ENCODE measurements around the gene CPZ.
"Not testable (repeated sequence)": the region's sequence is repeated elsewhere in the genome, so short reads cannot be mapped to it uniquely, and the experiment has no call there.

Gene CPZ

GRCh38 chr4:8557151-8558076 lies 35.2 kb upstream of the CPZ start:
- no peak for DNase-seq (ENCODE audit: low read depth)

- DNase-seq (ENCODE audit: low read depth) = no peak
Measured at GRCh38 chr4:8558080-8558960, 34.2 kb upstream of the CPZ start.

DNA sequence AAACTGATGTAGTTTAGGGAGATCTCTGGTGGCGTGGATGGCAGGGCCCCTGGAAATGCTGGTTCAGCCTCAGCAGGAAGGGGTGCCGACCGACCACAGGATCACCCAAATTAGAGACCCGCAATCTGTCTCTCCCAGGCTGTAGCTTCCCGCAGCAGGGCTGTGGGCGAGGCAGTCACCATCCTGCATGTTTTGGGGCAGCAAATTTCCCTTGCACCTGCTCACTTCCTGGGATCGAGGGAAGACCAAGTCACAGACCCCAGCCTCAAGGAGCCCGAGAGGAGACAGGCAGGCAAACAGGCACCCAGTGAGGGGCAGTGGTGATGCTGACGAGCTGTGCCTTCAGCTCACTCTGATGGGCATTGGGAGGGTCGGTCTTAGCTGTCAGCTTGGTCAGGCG lies 33.6 kb upstream of the CPZ start:
- no peak for DNase-seq (ENCODE audit: low read depth)

DNA sequence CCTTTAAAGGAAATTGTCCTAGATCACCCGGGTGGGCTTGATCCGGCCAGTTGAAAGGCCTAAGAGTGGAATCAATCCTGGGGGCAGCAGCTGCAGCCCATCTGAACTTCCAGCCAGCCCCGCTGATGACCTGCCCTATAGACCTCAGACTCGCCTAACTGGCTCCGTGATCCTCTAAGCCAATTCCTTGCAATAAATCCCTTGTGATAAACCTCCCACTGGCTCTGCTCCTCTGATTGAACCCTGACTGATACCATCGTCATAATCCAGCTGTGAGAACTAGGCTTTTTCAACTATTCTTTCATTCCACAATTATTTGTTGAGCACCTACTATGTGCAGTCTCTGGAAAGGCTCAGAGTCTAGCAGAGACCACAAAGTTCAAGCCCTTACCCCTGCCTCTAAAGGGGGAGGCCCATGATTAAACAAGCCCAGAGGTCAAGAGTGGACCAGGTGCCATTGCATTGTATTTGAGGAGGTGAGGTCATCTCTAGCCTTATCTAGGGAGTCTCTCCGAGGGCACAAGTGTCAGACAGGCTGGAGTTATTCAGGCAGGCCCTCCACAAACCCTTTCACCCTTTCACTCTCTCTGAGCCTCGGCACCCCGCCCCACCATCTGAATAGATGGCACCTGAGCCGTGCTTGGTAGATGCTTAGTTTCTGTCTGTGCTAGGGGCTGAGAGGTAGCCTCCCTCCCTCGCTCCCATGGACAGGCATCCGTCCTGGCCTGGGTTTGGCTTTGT lies 32.9 kb upstream of the CPZ start:
- DNase-seq (ENCODE audit: low read depth) = no peak

DNA sequence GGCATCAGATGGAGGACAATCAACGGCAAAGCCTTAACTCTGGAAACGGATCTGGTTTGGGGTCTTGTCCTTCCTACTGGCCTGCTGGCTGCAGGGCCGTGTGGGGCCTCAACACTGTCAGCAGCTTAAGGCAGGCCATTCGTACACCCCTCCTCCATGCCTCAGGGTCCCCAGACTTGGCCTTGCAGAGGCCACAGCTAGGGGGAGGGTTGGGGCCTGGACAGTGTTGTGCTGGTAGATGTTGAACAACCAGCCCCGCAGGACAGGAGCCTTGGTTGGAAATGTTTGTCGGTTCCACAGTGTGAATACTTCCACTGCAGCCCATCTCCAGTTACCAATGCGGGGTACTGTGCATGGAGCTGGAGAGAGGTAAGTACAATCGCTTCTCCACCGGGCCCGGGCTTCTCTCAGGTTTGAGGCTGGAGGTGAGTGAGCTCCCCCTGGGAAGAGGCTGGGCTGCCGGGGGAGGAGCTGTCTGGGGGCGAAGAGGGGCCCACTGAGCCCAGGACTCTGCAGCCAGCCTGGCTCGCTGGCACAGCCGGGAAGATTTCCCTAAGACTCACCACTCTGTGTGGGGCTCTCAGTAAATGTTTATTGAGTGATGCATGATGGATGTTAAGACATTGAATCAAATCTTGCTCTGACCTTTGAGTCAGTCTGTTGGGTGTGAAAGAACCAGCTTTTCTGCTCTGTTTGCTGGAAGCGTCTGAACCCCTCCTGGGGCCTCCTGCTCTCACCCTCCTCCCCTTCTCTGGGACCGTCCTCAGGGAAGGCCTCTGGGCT lies 32.1 kb upstream of the CPZ start:
- DNase-seq (ENCODE audit: low read depth) = no peak

DNA sequence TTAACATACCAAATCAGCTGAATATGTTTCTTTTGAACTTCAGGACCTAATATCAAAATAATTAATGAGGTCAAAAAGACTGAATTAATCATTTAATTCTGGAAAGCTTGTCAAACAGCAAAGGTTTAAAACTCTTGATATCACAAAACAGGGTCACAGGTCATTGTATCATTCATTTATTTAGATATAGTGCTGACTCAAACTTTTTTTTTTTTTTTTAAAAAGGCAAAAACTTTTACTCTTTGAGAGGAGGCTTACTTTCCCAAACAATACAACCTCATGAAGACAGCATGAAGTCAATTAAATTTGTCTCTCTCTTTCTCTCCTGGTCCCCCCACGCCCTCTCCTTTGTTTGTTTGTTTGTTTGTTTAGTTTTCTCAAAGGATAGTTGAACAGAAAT lies 28.0 kb upstream of the CPZ start:
- DNase-seq (ENCODE audit: low read depth) = no peak

DNA sequence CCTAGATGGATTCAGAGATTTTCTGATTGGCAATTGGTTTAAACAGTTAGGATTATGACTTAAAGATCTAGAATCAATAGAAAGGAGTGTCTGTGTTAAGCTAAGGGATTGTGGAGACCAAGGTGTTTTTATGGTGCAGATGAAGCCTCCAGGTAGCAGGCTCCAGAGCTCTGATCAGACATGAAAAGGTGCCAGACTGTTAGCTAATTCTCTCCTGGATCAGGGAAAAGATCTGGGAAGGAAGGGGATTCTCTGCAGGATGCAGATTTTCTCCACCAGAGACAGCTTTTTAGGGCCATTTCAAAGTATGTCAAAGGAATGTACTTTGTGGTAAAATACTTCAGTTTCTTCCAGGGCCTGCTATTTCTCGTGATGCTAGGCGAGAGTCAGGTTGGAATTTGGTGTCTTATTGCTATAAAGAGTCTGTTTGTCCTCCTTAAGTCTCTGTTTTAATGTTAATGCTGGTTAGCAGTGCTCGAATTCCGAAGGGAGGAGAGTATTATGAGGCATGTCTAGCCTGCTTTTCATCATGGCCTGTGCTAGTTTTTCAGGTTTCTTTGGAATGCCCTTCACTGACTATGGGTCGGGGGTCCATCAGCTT lies 24.4 kb upstream of the CPZ start:
- no peak for DNase-seq (ENCODE audit: low read depth)

DNA sequence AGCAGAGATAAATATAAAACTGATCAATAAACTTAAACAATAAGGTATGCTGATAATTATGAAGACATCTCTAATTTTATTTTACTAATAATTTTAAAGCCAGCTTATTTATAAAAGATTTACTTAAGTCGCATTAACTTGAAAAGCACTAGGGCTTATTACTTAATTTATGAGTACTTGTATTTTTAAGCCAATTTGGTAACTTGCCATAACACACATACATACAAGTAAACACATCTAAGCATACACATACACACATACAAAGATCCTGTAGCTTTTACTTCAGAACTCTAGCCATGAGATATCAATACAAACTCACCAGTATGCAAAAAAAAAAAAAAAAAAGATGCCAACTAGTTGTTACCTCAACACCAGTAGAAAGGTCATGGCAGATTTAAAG lies 22.4 kb upstream of the CPZ start:
- no peak for DNase-seq (ENCODE audit: low read depth)

GRCh38 chr4:8571702-8572685 lies 20.6 kb upstream of the CPZ start:
- DNase-seq (ENCODE audit: low read depth) = no peak

DNA sequence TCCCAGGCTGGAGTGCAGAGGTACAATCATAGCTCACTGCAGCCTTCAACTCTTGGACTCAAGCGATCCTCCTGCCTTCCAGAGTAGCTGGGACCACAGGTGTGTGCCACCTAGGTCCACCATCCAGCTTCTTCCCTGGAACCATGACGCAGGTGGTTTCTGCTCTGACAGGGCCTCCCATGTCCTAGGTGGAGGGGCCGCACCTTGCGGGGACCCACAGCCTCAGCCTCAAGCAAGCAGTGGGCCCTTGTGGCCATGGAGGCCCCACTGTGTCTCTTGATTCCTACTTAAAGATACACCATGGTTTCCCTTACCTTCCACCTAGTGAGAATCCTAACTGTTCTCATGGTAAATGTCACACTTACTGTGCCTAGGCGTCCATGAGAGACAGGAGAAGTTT lies 19.3 kb upstream of the CPZ start:
- no peak for DNase-seq (ENCODE audit: low read depth)

DNA sequence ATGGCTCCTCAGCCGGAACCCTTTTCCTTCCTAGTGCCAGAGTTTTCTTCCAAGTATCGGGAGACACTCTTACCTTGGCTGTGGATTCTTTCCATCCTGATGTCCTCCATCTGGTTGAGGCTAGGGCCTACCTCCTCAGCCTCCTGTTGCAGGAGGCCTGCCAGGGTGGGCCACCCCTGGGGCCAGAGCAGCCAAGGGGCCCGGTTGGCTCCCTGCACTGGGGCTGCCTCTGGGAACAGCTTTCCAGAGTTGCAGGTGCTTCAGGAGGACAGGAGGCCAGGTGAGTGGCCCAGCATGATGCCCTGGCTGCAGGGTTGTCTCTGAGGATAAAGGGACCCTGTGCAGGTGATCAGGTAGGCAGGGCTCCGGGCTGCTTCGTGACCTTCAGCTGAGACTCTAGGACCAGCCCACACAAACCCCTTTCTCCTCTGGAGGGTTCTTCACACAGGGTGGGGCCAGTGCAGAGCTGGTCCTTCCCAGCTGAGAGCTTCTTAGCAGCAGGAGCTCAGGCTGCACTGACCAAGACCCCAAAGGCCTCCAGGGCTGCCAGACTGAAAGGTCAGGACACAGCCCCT lies 17.7 kb upstream of the CPZ start:
- DNase-seq (ENCODE audit: low read depth) = no peak

DNA sequence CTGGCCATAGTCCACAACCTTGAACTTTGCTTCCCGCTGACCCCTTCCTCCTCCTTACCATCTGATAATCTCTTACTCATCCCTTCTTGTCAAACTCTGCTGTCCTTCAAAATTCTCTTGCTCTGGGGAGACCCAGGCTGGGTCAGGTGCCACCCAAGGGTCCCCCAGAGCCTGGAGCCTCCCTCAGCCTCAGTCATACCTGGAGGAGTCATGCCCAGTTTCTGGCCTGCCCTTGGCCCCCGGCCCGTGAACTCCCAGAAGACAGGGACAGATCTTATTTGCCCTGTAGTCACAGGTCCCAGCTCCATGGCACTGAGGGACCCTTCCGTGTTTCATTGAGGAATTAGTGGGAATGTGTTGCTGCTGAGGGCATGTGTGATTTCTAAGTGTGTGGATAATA lies 17.1 kb upstream of the CPZ start:
- DNase-seq (ENCODE audit: low read depth) = no peak

DNA sequence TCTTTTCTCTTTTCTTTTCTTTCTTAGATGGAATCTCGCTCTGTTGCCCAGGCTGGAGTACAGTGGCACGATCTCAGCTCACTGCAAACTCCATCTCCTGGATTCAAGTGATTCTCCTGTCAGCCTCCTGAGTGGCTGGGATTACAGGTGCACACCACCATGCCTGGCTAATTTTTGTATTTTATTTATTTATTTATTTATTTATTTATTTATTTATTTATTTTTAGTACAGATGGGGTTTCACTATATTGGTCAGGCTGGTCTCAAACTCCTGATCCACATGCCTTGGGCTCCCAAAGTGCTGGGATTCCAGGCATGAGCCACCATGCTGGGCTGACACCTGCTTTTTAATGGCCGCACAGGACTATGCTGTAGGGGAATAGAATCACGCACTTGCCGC lies 16.0 kb upstream of the CPZ start:
- not testable (repeated sequence) for DNase-seq (ENCODE audit: low read depth)

GRCh38 chr4:8577046-8577445 lies 15.5 kb upstream of the CPZ start:
- no peak for DNase-seq (ENCODE audit: low read depth)

GRCh38 chr4:8577972-8578371 lies 14.6 kb upstream of the CPZ start:
- no peak for DNase-seq (ENCODE audit: low read depth)

DNA sequence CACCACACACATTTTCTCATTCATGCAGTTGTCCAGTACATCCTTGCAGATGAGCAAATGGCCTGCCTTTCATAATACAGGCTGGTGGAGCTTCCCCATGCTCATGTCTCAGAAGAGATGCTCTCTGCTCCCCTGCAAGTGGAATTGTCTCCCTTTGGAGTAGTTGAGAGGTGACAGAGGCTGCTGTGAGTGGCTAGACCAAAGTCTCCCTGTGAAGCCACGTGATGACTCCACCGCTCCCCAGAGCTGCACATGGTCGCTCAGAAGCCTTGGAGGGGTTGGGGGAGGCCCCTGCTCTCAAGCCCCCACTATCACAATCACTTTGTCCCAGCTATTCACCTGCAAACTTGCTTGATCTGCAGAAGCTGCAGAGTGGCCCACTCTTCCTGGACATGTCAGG lies 13.8 kb upstream of the CPZ start:
- no peak for DNase-seq (ENCODE audit: low read depth)

DNA sequence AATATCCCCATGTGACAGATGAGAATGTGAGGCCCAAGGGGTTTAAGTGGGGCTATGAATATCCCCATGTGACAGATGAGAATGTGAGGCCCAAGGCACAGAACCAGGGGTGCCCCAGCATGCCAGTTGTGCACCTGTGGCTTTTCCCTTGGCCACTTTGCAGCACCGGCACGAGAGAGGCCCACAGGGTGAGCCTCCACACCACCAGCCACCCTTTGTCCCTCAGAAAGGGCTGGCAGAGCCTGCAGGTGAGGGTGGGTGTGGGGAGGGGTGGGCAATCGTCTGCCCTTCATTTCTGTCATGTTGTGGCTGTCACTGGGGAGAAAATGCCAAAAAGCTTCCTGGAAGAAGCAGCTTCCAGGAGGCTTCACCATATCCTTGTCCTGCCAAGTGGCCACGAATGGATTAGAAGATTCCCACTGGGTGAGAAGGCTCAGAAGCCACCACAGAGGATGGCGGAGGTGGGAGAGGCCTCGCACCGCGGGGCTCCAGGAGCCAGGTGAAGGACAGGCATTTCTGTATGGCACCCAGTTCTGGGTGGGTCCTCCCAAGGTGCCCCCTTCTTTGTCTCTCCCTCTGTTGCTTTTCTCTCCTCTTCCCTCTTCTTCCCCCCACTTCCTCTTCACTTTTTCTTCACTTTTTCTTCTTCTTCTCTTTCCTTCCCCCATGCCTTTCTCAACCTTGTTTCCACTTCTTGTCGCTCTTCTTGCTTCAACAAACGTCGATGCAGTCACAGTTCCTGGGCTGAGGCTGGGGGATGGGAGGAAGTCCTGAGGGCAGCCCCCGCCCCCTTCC lies 12.8 kb upstream of the CPZ start:
- DNase-seq (ENCODE audit: low read depth) = no peak

DNA sequence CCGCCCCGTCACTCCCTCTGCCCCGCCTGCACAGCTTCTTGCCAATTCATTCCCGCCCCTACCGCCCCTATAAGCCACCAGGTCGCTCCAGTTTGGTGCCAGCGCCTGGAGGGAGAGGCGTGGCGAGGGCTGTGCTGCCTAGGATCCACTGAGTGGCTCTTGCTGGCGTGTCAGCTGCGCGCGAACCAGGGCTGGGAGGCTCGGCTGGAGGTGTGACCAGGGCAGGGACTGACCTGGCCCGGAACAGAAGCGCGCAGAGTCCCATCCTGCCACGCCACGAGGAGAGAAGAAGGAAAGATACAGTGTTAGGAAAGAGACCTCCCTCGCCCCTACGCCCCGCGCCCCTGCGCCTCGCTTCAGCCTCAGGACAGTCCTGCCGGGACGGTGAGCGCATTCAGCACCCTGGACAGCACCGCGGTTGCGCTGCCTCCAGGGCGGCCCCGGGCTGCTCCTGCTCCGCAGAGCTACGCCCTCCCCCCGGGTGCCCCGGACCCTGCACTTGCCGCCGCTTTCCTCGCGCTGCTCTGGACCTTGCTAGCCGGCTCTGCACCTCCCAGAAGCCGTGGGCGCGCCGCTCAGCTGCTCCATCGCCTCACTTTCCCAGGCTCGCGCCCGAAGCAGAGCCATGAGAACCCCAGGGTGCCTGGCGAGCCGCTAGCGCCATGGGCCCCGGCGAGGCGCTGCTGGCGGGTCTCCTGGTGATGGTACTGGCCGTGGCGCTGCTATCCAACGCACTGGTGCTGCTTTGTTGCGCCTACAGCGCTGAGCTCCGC lies 12.1 kb upstream of the CPZ start, which contains the start of gene GPR78:
Gene GPR78, plus strand, starts transcription at position 72 of the 773 bp plus-strand sequence. Its CDS starts 591 bp downstream, at position 663.
- peak; percentile 32 for DNase-seq (ENCODE audit: low read depth)
